G401.6 (cell line): Measurements from ENCODE around the gene MORN5.

Experiments
- FAIRE-seq: peaks from 2 replicates; lab custom pipeline; 2012; peaks lifted over from hg19 to GRCh38; lab: Jason Lieb, UNC

The MORN5 gene

DNA sequence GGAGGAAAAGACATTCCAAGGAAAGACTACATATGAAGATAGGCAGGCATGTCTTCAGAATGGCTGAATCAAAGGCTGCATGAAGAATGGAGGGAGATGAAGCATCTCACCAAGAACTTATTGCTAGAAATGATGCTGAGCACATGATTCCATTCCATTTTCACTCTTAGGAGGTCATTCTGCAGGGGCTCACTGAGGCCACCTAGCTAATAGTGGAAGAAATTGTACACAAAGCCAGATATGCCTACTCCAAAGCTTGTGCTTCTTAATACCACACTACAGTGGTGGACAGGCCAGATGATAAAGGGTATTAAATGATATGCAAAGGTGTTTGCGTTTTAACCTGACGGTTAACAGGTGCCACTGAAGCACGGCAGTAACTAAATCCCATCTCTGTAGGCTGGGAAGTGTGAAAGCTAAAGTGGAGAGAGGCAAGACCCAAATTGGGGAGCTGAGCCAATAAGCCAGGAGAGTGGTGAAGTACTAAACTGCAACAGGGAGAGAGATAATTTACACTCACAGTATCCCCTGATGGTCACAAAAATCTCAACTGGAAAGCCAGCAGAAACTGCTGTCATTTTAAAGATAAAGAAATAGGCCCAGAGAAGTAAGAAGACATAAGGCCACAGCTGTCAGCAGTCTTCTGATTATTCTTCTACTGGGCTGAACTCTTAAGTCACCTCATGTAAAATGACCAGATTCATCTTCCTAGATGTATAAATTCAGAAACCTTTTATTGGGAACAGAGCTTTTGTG lies 14.7 kb upstream of the MORN5 start:
- no peak for FAIRE-seq

DNA sequence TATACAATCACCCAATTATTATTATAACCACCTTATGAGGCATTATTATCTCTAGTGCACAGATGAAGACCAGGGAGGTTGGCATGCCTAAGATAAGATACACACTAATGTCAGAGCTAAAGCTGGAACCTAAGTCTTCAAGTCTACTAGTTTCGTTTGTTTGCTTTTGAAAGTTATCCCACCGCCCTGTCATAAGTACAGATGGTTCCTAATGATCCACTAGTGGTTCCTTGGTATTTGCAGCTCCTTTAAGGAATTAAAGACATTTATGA lies 14.2 kb upstream of the MORN5 start:
- no peak for FAIRE-seq

DNA sequence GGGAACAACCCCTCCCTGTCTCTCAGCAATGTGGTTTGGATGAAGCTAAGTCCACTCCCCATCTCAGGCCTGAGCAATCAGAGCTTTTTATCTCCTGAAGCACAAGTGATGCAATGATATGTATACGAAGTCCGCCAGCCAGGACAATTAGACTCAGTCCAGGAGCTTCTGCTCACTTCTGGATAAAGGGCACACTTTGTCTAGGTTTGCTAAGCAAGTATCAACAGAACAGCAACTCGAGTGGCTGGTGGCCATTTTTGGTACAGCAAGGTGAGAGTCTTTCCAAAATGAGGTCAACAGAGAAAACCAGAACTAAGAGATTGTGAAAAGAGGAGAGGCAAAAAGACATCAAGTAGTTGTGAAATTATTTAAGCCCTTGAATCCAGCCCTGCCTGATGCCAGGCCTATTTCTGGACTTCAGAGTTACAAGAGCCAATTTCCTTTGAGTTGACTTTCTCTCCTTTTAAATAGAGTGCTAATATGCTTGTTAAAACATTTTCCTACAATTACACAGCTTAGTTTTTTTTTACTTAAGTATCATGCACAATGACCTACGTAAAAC lies 8.4 kb upstream of the MORN5 start:
- FAIRE-seq = no peak

DNA sequence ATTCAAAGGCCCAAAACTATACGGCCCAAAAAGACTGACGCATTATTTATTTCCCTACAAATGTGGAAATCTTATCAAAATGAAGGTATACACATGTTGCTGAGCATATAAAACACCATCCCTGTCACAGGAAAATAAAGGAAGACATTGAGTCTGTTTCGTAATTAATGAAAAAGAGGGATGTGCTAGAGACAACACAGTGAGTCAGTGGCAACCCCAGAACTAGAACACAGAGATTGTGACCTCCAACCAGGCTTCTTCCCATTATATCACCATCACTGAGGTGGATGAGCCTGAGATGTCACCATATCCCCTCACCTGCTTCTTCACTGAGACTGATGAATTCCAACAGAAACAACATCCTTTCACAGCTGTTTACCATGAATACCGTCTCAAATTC lies 3.9 kb upstream of the MORN5 start:
- no peak for FAIRE-seq

DNA sequence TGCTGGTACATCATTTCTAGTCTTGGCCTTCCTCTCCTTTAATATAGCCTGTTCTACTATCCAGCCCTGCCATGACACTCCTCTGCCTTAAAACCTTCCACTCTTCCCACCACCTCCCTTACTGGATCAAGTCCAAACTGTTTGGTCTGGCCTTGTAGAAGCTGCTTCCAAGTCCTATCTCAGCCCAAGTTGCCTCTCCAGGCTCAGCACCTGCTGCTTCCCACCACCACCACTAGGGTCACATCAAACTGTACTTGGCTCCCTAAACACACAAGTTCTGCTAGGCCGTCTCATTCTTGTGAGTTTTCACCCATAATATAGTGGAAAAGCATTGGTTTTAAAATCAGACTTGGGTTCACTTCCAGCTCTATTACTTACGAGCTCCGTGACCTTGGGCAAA lies 1.5 kb upstream of the MORN5 start:
- peak; percentile 67 for FAIRE-seq

DNA sequence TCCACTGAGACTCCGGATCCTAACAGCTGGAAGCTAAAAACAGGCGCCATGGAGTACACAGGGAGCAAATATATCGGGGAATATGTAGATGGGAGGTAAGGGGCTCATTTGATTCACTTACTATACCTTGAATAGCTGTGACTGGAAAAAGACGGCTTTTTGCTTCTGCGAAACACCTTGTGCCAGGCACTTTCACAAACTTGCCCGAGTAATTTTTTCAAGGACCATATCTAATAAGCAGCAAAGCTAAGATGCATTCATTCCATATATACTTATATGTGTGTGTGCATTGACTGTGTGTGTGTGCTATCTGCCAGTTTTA lies 178 bp downstream of the MORN5 start:
- FAIRE-seq = no peak

DNA sequence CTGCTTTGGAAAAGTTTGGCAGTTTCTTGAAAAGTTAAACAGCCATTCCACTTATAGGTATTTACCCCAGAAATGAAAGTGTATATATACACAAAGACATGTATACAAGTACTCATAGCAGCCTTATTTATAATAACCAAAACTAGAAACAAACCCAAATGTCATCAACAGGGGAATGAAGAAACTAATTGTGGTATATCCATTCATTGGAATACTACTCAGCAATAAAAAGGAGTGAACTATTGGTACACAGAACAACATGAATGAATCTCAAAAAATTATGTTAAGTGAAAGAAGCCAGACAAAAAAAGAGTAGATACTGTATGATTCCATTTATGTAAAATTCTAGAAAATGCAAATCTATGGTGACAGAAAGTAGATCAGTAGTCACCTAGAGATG lies 2.7 kb downstream of the MORN5 start:
- FAIRE-seq = no peak

DNA sequence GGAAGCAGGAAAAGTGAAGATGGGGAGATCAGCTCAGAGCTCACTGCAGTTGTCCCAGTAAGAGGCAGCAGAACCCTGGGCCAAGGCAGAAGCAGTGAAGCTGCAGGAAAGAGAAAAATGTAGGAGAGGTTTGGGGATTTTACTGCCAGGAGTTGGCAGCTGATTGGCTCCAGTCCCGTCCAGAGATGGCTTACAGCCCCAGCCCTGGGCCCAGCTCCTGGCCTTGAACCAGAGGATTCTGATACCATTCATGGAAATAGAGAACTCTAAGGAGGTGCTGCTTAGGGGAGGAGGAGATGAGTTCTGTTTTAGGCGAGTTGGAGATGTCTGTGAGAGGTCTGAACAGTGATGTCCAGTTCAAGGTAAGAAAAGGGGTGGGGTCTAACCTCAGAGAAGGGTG lies 4.6 kb downstream of the MORN5 start:
- no peak for FAIRE-seq

DNA sequence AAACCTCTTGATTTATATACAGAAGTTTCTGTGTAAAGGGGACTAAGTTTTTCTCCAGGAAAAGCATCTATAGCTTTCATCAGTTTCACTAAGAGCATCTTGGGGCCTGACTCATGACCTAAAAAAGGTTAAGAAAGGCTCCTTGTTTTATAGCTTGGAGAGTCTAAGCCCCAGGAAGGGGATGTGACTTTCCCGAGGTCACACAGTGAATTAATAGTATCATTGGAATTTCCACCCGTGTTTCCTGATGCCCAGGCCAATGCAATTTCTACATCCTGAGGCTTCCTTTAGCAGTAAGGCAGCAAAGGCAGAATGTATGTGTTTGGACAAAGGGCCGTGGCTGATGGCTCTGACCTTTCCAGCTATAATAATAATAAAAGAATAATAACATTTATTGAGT lies 8.6 kb downstream of the MORN5 start:
- FAIRE-seq = no peak

DNA sequence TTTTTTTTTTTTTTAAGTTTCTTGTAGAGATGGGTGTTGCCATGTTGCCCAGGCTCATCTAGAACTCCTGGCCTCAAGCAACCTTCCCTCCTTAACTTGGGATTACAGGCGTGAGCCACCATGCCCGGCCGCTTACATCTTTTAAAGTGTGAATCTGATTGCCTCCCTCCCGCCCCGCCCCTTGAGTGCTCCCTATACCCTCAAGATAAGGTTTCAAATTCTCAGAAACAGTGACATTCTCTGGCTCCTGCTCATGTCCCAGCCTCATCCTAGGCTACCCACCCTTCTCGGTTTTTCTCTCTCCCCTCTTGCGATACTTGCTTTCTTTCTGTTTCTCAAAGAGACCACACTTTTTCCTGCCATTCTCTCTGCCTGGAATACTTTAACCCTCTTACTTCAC lies 12.4 kb downstream of the MORN5 start:
- no peak for FAIRE-seq

DNA sequence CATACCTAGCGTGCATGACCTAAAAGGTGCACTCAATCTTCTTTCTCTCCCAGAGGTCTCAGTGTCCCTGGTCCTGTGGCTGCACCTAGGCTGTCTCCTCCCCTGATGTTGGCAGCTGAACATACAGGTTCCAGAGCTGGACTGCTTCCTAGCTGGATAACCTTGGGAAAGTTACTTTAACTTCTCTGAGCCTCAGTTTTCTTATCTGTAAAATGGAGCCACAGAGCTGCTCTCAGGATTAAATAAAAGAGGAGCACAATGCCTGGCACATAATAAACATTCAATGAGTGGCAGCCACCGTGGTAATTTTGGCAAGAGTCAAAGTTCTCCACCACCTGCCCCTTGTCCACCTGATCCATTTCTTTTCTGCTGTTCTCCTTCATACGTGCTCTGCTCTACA lies 14.0 kb downstream of the MORN5 start:
- no peak for FAIRE-seq

DNA sequence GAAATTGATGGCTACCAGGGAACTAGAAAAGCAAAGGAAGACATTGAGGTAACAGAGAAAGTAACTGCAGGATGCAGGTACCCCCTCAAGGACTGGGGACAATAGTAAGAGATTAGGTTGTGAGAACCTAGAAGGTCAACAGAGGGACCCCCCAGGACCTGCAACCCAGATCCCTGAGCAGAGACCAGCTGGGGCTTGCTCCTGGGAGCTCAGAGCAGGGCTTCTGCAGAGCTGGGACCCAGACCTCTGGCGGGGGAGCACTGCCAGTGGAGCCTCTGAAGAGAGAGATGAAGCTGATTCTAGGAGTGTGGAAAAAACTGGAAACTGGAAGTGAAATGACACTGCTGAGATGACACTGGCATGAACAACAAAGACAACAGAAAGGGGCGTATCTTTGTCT lies 17.2 kb downstream of the MORN5 start:
- FAIRE-seq = no peak

DNA sequence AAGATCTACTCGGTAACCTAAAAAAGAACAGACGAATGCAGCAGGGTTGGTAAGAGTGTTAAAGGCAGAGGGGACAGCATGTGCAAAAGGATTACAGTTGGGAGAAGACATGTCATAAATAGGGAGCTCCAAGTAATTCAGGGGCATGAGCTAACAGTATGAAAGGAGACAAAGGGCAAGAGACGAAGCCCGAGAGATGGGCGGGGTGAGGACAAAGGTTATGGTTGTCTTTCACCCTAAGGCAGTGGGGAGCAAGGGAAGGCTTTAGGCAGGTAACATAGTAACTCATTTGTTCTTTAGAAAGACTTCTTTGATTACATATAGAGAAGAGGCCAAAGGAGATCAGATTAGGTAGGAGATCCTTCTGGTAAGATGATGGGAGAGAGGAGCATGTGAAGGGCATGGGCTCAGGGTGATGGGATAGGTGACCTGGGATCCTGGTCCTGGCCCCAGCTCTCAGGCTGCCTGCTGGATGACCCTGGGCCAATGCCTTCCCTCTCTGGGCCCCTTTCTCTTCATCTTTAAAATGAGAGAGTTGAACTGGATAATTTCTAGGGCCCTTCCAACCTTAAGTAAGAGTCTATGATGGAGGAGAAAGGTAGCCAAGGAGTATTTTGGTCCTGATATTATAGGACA lies 19.5 kb downstream of the MORN5 start:
- FAIRE-seq = no peak

DNA sequence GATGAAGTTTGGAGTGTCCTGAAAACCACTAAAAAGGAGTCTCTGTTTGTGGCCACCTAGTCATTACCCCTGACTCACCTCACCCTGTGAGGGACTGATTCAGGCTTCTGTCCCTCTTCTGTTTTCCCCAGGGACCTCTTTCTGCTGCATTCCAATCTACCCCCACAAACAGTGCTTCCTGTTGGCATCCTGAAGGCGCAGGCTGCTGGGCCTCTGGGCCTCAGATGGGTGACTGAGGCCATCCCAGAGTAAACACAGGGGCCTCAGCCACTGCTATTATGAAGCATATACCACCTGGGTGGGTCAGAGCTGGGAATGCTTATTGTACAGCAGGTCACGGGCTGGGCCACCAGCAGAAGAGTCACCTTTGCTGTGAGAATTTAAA lies 20.0 kb downstream of the MORN5 start:
- FAIRE-seq = no peak

DNA sequence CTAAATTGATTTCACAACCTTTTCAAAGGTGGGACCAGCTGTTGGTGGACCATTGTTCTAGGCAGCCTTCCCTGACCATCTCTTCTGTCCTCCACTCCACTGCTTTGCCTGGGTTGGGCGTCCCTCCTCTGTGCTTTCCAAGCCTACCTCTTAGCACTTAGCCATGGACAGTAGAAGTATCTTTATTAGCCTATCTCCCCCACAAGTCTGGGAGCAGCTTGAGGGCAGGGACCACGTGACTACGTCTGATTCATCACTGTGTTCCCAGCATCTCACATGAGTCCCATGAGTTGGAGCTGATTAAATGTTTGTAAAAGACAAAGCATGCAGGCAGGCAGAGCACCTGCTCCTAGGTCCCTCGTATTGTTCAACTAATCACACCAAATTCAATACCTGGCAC lies 20.9 kb downstream of the MORN5 start:
- no peak for FAIRE-seq

DNA sequence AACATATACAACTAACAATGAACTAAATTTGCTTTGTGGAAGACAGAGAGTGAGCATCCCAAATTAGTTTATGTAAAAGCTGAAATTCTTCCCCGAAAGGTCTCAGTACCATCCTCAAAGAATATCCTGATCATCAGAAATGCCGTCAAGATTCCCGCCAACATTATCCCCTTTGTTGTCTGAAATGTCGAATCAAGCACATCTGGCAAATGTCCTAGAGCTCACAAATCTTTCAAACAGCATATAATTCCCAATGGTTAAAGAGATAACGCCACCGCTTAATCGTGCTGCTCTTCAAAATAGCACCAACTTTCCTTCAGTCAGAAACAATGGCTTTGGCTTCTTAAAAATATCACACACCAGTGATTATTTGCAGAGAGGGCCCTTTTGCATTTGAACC lies 23.8 kb downstream of the MORN5 start:
- FAIRE-seq = no peak

DNA sequence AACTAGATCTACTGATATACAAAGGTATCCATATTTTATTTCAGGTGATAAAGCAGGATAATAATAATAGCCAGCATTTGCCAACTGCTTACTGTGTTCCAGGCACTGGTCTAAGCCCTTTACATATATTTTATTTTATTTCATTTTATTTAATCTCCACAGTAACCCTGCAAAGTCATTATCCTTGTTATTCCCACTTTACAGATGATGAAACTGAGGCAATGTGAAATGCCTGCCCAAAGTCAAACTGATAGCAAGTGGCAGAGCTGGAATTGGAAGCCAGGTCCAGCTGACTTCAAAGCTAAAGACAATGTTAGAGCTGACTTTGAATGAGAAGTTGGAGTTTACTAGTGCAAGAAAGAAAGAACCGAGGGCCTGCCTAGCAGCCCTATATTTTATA lies 24.8 kb downstream of the MORN5 start:
- no peak for FAIRE-seq

DNA sequence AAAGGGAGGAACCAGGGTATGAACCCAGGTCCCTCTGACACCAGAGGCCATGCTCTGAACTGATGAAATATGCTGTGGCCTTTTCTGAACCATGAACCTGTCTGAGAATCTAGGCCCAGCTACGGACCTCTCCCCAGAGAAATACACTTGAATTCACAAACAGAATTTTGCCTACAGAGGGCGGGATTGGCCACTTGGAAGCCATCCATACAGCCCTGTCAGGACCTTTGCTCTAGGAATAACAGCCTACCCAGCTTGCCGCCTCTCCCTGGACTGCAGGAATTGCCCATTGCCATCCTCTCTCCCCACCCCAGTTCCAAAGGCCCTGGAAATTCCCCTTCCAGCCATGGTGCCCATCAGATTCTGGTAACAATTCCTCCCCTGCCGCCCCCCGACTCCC lies 26.6 kb downstream of the MORN5 start:
- peak; percentile 27 for FAIRE-seq

DNA sequence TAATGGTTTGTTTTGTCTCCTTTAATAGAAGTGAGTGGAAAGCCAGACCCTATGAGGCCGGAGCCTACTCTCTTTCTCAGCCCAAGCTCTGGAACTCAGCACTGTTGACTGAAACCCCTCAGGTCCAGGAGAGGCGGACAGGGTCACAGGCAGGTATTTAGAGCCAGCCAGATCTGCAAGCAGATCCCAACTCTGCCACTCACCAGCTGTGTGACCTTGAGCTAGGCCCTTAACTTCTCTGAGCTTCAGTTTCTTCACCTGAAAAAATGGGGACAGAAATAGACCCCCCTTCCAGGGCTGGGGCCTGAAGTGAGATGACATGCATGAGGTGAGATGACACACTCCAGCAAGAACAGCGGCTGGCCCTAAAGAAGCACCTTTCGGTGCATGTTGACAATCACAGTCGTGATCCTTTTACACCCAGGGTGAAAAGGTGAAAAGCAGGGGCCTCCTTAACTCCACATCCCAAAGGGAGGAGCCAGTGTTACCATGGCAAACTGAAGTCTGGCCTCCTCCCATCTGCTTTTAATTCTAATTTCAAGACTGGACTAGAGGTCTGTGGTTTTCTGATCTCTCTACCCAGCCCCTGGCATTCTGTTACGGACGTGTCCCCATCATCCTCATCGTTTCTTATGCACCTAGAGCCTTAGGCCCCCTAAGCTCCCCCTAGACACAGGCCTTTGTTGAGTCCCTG lies 27.2 kb downstream of the MORN5 start:
- no peak for FAIRE-seq

DNA sequence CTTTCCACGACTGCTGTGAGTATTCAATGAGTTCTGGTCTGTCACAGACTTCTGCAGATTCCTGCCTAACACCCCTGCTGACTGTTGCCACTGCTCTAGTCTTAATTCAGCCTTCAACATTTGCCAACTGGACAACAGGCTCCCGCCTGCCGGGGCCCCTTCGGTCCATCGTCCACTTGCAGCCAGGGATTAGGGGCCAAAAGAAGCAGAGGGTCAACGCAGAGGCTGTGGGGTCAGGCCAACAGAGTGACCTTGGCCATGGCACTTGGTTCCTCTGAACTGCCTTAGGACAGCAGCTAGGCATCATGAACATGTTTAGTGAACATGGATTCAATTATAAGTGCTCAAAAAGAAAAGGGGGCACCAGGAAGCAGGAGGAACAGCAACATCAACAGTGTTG lies 28.7 kb downstream of the MORN5 start:
- no peak for FAIRE-seq

DNA sequence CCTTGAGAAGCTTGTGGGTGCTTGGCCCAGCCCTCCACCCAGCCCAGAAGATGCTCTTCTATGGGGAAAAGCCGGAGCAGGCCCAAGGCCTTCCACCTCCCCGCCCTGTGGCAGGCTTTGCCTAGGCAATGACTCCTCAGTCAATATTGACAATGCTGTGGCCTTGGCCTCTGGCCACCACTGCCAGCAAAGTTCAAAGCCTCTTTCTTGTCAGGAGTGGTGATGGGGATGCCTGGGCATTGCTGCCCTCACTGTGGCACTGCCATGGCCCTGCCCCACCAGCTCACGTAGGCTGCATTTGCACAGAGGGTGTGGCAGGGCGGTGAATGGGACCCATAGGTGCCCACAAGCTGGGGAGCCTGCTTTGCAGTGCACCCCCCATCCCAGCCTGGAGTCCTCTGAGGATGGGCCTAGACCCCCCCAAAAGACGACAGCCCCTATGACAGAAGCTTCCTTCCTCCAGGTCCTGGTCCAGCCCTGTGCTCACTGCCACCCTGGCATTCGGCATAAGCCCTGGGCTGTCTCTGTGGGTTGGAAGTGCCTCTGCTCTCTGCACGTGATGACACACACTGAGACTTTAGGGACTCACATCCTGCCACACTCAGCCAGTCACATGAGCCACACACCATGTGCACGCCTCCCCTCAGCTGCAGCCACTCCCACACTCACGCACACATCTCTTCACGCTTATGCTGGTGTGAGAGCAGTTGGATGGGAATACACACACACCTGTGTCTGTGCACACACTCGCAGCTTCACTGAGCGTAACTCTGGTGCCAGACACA lies 31.1 kb downstream of the MORN5 start:
- FAIRE-seq = no peak

DNA sequence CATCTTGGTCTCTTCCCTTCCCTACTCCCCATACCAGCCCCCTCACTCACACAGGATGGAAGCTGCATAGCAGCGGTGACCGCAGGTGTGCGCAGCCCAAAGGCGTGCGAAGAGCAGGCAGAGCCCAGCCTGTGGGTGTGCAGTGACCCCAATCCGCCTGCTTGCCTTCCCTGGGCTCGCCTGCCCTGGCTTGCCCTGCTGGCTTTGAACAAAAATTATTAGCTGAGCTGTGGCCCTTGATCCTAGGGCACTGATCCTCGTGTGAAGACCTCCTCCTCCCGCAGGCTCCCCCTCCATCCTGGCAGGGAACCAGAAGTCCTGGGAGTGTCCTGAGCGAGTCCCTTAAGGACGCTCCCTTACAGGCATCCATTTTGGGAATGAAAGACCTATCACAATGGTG lies 31.9 kb downstream of the MORN5 start:
- FAIRE-seq = no peak

DNA sequence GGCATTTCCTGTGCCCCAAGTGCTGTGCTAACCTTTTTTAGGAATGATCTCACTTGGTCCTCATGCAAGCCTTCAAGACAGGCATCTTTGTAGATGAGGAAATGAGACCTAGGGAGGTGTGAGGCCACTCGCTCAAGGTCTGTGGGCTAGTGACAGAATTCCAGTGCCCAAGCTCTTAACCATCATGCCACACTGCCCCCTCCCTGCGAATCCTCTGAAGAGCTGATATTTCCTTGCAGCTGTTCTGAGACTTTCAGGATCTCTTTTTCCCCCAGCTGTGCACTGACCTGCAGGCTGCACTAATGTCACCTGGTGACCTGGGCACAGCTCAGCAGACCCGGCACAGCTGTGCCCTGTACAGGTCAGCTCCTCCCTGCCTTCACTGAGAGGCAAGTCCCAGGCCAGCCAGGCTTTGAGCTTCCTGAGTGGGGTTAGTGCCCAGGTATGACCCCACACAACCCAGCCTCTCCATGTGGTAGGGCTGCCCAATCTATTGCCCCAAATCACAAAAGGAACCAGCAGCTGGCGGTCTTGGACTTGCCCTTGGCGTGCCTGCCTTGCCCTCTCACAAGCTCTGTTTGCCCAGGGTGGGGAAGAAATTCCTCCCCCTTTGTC lies 32.7 kb downstream of the MORN5 start:
- FAIRE-seq = no peak
